GM18858 (cell line): ENCODE data around the gene BRSK2.

Experiments used
- ATAC-seq: cut with Tn5 transposase; IDR thresholded peaks from one replicate; pipeline ENCODE4 v1.9.1; 2021; ENCODE audit not compliant: unreplicated experiment

BRSK2 gene

DNA sequence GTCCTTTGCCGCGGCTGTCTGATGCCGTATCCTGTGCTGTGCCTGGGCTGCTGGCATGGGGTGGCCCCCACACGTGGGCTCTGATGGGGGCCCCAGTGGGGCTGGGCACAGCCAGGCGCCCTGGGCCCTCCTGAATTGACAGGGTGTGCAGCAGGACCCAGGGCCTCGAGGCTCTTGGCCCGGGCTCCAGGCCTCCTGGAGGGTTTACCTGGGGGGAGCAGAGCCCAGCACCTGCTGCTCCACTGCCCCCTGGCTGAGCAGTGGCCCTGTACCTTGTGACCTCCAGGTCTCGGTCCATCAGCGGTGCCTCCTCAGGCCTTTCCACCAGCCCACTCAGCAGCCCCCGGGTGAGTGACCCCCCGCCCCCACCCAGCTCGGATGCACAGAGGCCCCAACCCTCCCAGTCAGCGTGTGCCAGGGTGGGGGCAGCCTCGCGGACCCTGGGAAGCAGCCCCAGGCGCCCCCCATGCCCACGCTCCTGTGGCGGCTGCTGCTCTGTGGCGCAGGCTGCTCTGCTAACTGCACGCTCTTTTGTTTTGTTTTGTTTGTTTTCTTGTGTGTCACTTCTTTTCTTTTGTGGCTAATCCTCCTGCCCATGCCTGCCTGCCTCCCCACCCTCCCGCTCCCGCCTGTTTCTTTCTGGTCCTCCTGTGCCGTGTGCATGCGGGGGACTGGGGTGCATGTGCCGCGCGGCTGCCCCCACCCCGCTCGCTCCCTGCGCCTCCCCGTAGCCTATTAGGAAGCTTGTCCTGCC is 59.9 kb downstream of the BRSK2 start:
- no peak for ATAC-seq

DNA sequence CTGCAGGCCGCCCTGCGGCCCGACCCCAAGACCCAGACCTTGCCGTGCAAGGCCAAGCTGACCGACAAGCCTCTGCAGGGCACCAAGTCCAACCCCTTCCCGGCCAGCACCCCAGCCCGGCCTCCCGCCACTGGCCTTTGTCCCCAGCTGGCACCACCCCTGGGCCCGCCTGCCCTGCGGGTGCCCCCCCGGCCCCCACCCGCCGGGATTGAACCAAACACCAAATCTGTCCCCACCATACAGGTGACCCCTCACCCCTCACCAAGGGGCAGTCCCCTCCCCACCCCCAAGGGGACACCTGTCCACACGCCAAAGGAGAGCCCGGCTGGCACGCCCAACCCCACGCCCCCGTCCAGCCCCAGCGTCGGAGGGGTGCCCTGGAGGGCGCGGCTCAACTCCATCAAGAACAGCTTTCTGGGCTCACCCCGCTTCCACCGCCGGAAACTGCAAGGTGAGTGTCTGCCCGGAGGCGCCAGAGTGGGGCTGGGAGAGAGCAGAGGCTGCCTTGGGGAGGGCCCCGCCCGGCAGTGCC is 60.7 kb downstream of the BRSK2 start:
- ATAC-seq = no peak

DNA sequence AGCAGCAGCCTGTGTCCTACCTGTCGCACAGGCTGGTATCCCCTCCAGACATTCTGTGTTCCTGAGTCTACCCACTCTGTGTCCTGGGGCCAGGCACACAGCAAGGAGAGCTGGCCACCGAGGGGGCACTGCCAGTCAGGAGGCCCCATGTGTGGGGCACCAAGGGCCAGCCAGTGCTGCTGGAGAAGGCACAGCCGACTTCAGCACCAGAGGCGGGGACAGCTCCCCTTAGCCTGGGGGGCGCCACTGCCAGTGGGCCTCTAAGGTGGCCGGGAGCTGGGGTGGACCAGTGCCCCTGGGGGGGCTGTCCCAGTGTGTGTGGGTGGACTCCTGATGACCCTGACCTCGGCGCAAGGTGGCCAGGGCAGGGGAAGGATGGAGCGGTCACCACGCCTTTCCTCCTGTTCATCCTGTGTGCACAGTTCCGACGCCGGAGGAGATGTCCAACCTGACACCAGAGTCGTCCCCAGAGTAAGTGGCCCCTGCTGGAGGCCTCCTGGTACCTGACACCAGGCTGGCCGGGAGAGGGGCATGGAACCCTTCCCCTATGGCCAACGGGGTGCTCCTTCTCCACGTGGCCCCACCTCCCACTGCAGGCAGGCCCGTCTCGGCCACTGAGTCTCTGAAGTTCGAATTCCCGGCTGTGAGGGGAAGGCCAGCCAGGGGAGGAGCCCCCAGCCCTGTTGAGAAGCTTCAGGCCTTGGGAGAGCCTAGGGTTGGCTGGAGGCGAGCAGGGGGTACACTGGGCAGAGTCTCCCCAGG is 61.4 kb downstream of the BRSK2 start:
- ATAC-seq = no peak

DNA sequence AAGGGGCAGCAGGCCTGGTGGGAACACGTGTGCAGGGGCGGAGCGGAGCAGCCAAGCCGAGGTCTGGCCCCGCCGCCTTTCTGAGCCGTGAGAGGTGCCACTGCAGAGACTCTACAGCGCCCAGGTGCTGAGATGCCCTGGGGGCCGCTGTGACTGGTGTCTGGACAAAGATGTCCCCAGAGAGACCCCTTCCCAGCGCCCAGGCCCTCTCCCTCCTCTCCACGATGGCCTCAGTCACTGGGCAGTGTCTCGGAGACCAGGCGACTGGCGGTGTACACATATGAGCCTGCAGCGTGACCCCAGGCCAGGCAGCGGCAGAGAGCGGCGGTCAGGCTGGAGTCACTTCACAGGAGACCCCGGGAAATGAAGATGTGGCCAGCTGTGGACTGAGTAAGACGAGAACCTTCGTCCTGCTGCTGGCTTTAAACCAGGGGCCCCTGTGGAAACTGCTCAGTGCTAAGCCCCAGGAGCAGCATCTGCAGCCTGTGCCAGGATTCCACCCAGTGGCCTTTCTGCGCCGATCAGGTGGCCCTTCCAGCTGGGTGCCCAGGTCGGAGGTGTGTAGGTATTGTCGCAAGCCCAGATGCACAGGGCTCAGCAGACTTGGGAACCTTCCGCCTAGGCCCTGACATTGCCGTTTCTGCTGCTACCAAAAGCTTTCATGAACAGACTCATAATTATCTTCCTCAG is 62.2 kb downstream of the BRSK2 start:
- no peak for ATAC-seq

DNA sequence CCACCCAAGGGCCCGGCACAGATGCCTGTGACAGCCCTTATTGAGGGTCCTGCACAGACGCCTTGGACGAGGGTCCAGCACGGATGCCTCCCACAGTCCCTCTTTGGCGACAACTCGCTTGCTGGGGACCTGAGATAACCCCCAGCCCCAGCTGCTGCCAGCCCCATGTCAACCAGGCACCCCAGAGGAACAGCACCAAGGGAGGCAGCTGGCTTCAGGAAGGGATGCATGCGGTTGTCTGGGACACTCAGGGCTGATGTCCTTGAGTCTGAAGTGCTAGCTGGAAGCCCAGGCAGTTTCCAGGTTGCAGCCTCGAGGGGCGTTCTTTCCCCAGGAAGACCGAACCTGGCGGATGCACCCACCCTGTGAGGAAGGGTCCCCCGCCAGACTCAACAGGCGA is 63.0 kb downstream of the BRSK2 start:
- no peak for ATAC-seq

DNA sequence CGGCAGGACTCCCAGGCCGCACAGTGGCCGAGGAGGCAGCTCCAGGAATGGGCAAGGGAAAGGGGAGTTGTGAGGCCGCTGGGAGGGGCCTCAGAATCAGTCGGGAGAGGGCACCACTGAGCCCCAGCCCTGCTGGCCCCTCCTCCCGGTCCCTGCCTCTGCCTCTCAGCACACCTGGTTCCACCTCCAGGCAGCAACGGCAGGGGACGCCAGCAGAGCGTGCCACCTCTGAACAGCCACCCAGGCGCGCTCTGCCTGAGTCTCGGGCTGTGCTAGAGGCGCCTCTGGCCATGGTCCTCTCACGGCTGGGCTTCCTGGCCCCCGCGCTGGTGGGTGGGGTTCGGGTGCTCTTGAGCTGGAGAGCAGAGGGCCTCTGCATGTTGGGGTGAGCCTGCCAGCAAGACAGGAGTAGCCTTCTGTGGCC is 63.9 kb downstream of the BRSK2 start:
- ATAC-seq = no peak

DNA sequence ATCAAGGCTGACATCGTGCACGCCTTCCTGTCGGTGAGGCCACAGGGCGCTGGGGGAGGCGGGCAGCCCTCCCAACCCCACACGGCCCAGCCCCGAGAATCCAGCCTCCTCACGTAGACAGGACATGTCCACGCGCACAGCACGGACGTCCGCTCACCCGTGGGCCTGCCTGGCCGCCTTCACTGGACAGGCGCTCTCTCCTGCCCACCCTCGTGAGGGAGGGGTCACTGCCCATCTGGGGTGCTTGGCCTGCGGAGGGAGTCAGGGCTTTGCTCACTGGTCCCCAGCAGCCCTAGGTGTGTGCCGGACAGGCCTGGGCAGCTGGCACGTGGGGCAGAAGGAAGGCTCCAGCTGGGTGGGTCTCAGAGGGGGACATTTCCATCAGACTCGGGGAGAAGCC is 64.8 kb downstream of the BRSK2 start:
- ATAC-seq = no peak

DNA sequence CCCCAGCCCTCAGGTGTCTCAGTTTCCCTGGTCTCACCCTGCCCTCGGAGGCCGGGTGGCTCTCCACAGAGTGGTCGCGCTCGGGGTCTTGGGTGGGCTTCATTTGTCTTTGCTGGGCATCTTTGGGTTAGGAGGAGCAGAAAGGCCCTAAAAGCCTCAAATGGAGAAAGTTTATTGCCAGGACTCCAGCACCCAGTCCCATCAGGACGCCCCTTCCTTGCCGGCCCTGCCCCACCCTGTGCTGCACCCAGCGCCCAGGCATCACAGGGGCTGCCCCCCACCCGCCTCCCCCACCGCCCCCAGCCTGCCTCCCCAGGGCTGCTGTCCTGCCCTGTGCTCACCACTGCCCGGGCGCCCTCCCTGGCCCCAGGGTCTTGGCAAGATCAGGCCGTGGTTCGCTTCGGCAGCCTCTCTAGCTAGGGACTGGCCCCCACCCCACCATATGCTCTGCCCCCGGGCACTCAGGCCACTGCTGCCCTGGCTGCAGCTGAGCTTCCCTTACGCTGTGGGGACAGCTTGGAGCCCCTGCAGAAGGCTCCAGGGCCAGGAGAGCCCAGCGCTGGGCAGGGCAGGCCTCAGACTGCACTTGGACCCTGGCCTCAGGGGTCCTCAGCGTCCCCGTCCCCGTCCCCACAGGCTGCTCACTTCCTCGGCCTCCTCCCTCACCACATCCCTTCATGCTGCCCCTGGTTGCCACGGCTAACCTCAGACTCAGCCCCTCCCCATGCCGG is 65.5 kb downstream of the BRSK2 start:
- no peak for ATAC-seq

DNA sequence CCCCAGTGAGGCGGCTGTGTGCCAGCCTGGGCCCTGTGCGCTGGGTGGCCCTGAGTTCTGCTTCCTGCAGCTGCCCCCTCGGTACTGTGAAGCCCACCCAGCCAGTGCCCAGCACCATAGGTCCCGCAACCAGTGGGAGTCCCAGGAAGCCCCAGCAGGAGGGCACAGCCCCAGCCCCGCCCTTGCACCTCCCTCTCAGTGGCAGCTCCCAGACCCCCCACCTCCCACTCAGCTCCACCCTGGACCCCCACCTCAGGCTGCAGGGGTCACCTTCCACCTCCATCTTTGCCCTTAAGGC is 66.0 kb downstream of the BRSK2 start:
- no peak for ATAC-seq

DNA sequence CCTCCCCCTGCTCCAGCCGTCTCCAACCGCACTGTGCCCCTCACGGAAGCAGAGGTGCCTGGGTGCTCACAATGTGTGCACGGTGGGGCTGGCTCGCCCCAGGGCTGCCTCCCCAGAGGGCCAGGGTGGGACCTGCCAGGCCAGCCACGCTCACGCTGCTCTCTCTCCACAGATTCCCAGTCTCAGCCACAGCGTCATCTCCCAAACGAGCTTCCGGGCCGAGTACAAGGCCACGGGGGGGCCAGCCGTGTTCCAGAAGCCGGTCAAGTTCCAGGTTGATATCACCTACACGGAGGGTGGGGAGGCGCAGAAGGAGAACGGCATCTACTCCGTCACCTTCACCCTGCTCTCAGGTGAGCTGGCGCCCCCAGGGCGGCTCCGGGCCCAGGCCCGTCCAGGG is 66.4 kb downstream of the BRSK2 start:
- ATAC-seq = no peak

DNA sequence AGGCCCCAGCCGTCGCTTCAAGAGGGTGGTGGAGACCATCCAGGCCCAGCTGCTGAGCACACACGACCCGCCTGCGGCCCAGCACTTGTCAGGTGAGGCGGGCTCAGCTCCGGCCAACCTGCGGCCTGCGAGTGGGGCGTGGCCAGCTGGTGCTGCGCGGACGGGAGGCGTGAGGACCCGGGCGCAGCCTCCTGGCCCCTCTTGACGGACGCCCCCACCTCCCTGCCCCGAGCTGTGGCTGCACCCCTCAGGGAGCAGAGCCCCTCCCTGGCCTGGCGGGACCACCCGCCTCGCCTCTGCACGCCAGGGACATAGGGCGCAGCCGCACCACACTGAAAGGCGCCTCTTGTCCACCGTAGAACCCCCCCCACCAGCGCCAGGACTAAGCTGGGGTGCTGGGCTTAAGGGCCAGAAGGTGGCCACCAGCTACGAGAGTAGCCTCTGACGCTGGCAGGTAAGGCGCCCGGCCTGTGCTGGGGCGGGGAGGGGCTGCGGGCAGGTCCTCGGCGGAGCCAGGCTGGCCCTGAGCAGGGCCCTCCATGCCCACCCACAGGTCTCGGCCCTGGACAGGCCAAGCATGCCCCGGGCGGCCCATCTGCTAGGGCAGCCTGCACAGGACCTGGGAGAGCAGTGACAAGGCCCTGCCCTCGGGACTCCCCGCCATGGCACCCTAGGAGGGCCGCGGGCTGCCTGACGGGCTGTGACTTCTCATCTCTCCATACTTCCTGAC is 67.0 kb downstream of the BRSK2 start:
- no peak for ATAC-seq

DNA sequence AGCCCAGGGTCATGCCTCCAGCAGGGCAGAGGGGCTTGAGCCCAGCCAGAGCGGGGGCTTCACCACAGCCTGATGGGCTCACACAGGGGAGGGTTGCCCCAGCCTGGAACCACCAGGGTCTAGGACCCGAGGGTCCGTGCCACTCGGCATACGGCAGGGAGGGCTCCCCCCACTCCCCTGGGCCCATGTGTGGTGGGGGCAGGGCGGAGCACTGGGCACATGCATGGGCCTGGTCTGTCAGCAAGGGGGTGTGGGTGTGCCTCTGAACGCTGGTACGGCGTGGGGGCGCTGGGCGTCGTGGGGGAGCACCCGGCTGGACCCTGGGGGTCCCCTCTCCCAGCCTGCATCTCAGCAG is 67.6 kb downstream of the BRSK2 start:
- ATAC-seq = no peak

DNA sequence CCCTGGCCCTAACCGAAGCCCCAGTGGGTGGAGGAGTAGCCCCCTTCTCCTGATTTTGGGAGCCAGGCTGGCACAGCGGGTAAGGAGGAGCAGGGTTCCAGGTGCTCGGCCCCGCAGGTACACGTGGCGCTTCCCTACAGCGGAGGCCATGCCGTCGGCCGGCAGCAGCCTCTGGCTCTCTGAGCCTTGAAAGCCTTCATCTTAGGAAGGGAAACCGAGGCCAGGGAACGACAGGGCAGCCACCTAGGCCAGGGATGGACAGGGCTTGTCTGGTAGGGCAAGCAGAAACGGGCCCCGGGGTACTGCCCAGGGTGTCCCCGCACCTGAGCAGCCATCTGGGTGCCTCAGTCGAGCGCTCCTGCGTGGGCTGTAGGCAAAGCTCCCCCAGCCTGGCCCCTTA is 68.1 kb downstream of the BRSK2 start:
- no peak for ATAC-seq

DNA sequence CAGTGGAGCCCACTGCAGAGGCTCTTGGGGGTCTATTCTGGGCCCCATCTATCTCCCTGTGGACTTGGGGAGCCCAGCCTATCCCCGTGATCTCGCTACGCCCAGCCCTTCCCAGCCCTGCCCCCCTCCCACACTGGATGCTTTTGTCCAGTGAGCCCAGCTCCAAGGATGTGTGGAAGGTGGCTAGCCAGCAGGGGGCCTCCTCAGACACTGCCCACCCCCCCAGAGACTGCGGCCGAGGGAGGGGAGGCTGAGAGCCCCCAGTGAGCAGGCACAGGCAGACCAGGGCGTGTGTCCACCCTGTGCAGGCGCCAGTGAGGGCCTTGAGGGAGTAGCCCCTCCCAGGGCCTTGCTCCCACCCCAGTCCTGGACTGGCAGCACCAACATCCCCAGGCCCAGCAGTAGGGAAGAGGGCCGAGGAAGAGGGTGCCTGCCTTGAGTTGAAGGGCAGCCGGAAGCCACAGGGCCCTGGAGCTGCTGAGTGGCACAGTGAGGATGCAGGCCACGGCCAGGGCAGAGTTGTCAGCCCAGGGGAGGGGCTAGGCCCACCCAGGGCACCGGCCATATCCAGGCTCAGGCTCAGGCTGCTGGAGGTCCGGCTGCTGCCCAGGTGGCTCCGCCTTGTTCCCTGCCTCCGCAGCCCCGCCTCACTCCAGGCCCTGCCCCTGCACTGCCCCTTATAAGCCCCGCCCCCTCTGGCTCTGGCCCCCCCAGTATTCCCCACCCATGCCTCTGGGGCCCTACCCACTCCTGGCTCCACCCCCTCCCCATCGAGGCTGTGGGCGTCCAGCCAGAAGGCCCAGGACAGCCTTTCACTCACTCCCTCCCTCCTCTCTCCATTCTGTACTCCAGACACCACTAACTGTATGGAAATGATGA is 68.8 kb downstream of the BRSK2 start:
- ATAC-seq = no peak

DNA sequence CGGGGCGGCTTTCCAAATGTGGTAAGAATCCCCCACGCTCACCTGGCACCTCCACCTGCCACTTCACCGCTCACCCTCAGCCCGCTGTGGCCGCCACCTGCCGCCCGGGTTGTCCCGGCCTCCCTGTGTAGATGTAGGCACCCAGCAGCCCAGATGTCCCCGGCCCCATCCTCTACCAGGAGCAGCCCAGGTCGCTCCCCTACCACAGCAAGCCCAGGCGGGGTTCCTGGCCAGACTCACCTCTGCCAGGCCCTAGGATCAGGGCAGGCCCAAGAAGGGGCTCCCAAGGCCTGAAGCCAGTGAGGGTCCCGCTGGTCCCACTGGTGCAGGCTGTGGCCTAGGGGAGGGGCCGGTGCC is 69.5 kb downstream of the BRSK2 start:
- no peak for ATAC-seq

DNA sequence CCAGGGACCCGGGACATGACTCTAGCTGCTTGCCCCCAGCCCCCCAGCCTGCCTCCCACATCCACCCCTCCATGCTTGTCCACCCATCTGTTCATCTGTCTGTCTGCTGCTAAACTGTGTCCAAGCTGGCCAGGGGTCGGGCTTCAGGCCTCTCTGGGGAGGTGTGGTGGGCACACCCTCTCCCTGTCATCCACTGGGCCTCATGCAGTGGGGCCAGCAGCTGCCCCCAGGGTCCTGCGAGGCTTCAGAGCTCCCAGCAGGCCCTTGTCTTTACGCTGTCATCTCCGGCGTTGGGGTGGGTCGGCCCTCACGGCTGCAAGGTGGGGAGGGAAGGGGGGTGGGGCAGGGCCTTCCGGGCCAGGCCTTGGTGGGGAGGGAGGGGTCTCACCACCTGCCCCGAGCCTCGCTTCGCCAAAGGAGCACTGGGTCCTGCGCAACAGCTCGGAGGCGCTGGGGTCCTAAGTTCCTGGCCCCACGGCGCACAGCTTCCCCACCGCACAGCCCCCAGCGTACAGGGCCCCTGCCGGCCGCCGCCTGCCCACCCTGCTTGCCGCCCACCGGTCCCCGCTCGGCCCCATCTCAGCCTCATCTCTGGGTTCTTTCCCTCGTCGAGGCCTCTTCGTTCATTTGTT is 70.1 kb downstream of the BRSK2 start:
- no peak for ATAC-seq

DNA sequence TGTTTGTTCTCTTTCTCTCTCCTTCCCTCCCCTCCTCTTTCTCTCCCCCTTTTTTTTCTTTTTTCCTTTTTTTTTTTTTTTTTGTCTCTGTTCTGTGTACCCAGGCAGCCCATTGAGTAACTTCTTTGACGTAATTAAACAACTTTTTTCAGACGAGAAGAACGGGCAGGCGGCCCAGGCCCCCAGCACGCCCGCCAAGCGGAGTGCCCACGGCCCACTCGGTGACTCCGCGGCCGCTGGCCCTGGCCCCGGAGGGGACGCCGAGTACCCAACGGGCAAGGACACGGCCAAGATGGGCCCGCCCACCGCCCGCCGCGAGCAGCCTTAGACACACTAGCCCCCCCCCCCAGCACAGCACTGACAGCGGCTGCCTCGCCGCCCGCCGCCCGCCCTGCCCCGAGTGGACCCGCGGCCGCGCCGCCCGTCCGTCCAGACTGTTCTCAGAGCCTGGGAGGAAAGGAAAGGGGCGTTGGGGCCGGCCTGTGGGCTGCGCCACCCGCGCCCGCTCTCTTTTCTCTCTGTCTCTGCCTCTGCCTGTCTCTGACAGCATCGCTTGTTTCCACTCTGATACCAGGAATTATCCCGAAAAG is 70.8 kb downstream of the BRSK2 start:
- ATAC-seq = no peak

DNA sequence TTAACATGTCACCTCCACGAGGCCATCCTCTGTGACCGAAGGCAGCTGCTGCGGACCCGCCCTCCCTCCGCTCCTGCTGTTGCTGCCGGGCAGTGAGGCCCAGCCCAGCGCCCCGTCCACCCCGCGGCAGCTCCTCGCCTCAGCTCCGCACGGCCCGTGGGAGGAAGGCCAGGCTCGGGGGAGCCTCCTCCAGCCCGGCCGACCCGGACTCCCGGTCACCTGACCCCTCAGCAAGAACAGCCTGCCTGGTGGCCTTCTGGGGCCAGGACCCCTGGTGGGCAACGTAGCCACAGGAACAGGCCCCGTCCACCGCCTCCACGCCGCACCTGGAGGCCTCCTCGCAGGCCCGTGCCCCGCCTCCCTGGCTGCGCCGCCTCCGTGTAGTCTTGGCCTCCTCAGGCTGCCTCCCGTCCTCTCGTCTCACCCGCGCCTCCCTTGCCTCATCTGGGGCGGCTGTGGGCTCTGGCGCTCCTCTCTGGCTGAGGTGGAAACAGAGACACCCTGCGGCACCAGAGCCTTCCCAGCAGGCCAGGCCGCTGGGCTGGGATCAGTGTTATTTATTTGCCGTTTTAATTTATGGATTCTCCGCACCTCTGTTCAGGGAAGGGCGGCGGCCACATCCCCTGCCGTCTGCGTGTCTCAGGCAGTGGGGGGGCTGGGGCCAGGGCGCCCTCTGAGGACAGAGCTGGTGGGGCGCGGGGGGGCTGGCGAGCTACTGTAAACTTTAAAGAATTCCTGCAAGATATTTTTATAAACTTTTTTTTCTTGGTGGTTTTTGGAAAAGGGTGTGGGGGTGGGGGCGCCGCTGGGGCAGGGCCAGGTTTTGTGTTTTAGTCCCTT is 71.5 kb downstream of the BRSK2 start:
- ATAC-seq = no peak
